GM23338 (cell line): ENCODE measurements around the gene PDCD1. TPM values are rescaled to one million over a fixed set of nuclear protein-coding genes. Genes with fewer than 3 reads are reported as not detected.

Experiments used
- ATAC-seq: fragments of 200-7000 bp; cut with Tn5 transposase; 3 replicates; pipeline ENCODE4 v1.9.1; 2020
- DNase-seq: peaks from one replicate; pipeline ENCODE4 v3.0.0-alpha.2; 2015; ENCODE audit warnings: low spot score
- H2AFZ ChIP-seq: fragments of 200-600 bp; sonication (generic); 2 replicates; pipeline ENCODE4 v1.8.0; 2016; ENCODE audit warnings: antibody characterized with exemption, mild to moderate bottlenecking, moderate library complexity
- H3F3A ChIP-seq: fragments of 200-600 bp; sonication (generic); replicated peaks from 2 replicates; pipeline ENCODE4 v1.8.0; 2017; ENCODE audit warnings: antibody characterized with exemption, mixed run types, low read depth
- H3K27ac ChIP-seq: fragments of 200-600 bp; sonication (generic); 2 replicates; pipeline ENCODE4 v1.6.1; 2016; ENCODE audit warnings: low read depth
- H3K27me3 ChIP-seq: fragments of 200-600 bp; sonication (generic); 2 replicates; pipeline ENCODE4 v1.8.0; 2016; ENCODE audit warnings: mild to moderate bottlenecking, mixed run types, moderate library complexity; ENCODE audit not compliant: insufficient read depth
- H3K36me3 ChIP-seq: fragments of 200-600 bp; sonication (generic); 2 replicates; pipeline ENCODE4 v1.8.0; 2016; ENCODE audit warnings: mild to moderate bottlenecking; ENCODE audit not compliant: insufficient read depth
- H3K4me1 ChIP-seq: fragments of 200-600 bp; sonication (generic); 2 replicates; pipeline ENCODE4 v1.8.0; 2016; ENCODE audit warnings: mild to moderate bottlenecking, moderate library complexity; ENCODE audit not compliant: insufficient read depth
- H3K4me2 ChIP-seq: fragments of 200-600 bp; sonication (generic); 2 replicates; pipeline ENCODE4 v1.7.1; 2017; ENCODE audit warnings: mixed run types
- H3K4me3 ChIP-seq: fragments of 200-600 bp; sonication (generic); 2 replicates; pipeline ENCODE4 v1.6.1; 2016; ENCODE audit warnings: mixed run types
- H3K79me2 ChIP-seq: fragments of 200-600 bp; sonication (generic); replicated peaks from 2 replicates; pipeline ENCODE4 v1.8.0; 2017; ENCODE audit warnings: mild to moderate bottlenecking; ENCODE audit not compliant: insufficient read depth
- H3K9me2 ChIP-seq: fragments of 200-600 bp; sonication (generic); 2 replicates; pipeline ENCODE4 v1.8.0; 2017; ENCODE audit not compliant: insufficient read depth
- H4K20me1 ChIP-seq: fragments of 200-600 bp; sonication (generic); replicated peaks from 2 replicates; pipeline ENCODE4 v1.8.0; 2017; ENCODE audit warnings: mild to moderate bottlenecking; ENCODE audit not compliant: insufficient read depth
- H3K27ac Mint-ChIP-seq: 2 replicates; pipeline ENCODE4 v1.8.0; 2020; ENCODE audit warnings: inconsistent platforms, mild to moderate bottlenecking, moderate library complexity, mixed read lengths
- H3K27me3 Mint-ChIP-seq: 3 replicates; pipeline ENCODE4 v1.8.0; 2022; ENCODE audit warnings: low read depth, mild to moderate bottlenecking, moderate library complexity, mixed read lengths, inconsistent platforms; ENCODE audit not compliant: insufficient read depth, poor library complexity
- H3K36me3 Mint-ChIP-seq: 3 replicates; pipeline ENCODE4 v1.8.0; 2021; ENCODE audit warnings: low read depth, mild to moderate bottlenecking, inconsistent platforms, moderate library complexity, mixed read lengths
- H3K4me1 Mint-ChIP-seq: 3 replicates; pipeline ENCODE4 v1.8.0; 2020; ENCODE audit warnings: mild to moderate bottlenecking, inconsistent platforms, mixed read lengths
- H3K4me3 Mint-ChIP-seq: 3 replicates; pipeline ENCODE4 v1.8.0; 2021; ENCODE audit warnings: moderate library complexity, mild to moderate bottlenecking, inconsistent platforms, mixed read lengths
- H3K9me3 Mint-ChIP-seq: 3 replicates; pipeline ENCODE4 v1.8.0; 2020; ENCODE audit warnings: moderate library complexity, mild to moderate bottlenecking, inconsistent platforms, mixed read lengths
- CREB1 ChIP-seq: fragments of 250-450 bp; sonication (Bioruptor Pico); IDR thresholded peaks from 2 replicates; pipeline ENCODE4 v1.5.0; 2020; ENCODE audit warnings: low read depth, mild to moderate bottlenecking, moderate library complexity
- EZH2 ChIP-seq: fragments of 200-600 bp; sonication (generic); IDR thresholded peaks from one replicate; pipeline ENCODE4 v1.8.0; 2017; ENCODE audit warnings: antibody characterized with exemption, mild to moderate bottlenecking, low read depth; ENCODE audit not compliant: unreplicated experiment
- EZH2phosphoT487 ChIP-seq: fragments of 200-600 bp; sonication (generic); IDR thresholded peaks from one replicate; pipeline ENCODE4 v1.8.1; 2018; ENCODE audit warnings: antibody characterized with exemption; ENCODE audit not compliant: unreplicated experiment
- JUNB ChIP-seq: IDR thresholded peaks from one replicate; pipeline ENCODE4 v1.6.1; 2016; ENCODE audit warnings: antibody characterized with exemption; ENCODE audit not compliant: unreplicated experiment
- NANOG ChIP-seq: IDR thresholded peaks from 2 replicates; pipeline ENCODE4 v1.6.1; 2016; ENCODE audit warnings: antibody characterized with exemption, borderline replicate concordance
- STAT1 ChIP-seq: IDR thresholded peaks from one replicate; pipeline ENCODE4 v1.6.1; 2016; ENCODE audit warnings: antibody characterized with exemption; ENCODE audit not compliant: unreplicated experiment
- ZNF114 ChIP-seq: fragments of 250-450 bp; sonication (Bioruptor Pico); IDR thresholded peaks from 2 replicates; pipeline ENCODE4 v1.5.0; 2020; ENCODE audit warnings: mild to moderate bottlenecking, moderate library complexity
- polyA plus RNA-seq: library from polyadenylated mRNA; unstranded; fragments of >200 nt; fragmentation: Nextera tagmentation; extraction: Ambion mirVana; gene quantifications from 2 replicates; pipeline ENCODE4 v1.2.1, GENCODE V29; 2016
- total RNA-seq: library from RNA; depleted of rRNA; stranded (reverse); fragments of >200 nt; shearing (Covaris generic); gene quantifications from 2 replicates; pipeline ENCODE4 v1.2.3, GENCODE V29; 2014
- TF ChIP-seq, protein P1 (sequence below), 2 experiments: fragments of 200-600 bp in 1 of 2; sonication (generic) in 1 of 2; conservative IDR thresholded peaks; 2 replicates each; pipeline versions ENCODE4 v1.5.1 to v1.6.1; 2016 to 2017; ENCODE audit warnings: antibody characterized with exemption in 2 of 2, low read depth in 2 of 2, mild to moderate bottlenecking in 2 of 2, moderate library complexity in 1 of 2
- TF ChIP-seq, protein P2 (sequence below): IDR thresholded peaks from one replicate; pipeline ENCODE4 v1.6.1; 2018; ENCODE audit warnings: antibody characterized with exemption; ENCODE audit not compliant: unreplicated experiment
- TF ChIP-seq, protein P3 (sequence below): fragments of 250-450 bp; sonication (Bioruptor Pico); IDR thresholded peaks from 2 replicates; pipeline ENCODE4 v1.5.0; 2020; ENCODE audit warnings: mild to moderate bottlenecking, moderate library complexity

The PDCD1 gene
- total and polyA plus RNA-seq, 2 experiments from 2014 or later, result 0.34 to 0.38 TPM

DNA sequence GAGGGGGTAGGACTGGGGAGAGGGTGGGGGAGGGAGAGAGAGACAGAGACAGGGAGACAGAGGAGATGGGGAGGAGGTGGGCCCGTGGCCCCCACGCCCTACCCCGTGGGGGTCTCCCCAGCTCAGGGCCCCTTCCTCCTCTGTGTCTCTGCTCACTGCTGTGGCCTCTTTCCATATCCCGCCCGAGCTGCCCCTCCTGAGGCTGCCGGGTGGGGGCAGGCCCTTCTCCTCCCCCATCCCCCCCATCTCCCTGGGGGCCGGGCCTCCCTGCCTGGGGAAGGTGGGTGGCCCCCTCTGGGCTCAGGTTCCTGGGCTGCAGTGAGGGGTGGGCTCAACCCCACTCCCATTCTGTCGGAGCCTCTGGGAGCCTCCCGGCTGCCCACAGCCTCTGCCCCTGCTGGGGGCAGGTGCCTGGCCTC is 332 bp upstream of the PDCD1 start (continued):
- TF ChIP-seq, protein P1, sequence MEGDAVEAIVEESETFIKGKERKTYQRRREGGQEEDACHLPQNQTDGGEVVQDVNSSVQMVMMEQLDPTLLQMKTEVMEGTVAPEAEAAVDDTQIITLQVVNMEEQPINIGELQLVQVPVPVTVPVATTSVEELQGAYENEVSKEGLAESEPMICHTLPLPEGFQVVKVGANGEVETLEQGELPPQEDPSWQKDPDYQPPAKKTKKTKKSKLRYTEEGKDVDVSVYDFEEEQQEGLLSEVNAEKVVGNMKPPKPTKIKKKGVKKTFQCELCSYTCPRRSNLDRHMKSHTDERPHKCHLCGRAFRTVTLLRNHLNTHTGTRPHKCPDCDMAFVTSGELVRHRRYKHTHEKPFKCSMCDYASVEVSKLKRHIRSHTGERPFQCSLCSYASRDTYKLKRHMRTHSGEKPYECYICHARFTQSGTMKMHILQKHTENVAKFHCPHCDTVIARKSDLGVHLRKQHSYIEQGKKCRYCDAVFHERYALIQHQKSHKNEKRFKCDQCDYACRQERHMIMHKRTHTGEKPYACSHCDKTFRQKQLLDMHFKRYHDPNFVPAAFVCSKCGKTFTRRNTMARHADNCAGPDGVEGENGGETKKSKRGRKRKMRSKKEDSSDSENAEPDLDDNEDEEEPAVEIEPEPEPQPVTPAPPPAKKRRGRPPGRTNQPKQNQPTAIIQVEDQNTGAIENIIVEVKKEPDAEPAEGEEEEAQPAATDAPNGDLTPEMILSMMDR (conservative IDR thresholded peaks at IDR 0.05; ENCODE audit: low read depth in 2 of 2), result no peak
- TF ChIP-seq, protein P2, sequence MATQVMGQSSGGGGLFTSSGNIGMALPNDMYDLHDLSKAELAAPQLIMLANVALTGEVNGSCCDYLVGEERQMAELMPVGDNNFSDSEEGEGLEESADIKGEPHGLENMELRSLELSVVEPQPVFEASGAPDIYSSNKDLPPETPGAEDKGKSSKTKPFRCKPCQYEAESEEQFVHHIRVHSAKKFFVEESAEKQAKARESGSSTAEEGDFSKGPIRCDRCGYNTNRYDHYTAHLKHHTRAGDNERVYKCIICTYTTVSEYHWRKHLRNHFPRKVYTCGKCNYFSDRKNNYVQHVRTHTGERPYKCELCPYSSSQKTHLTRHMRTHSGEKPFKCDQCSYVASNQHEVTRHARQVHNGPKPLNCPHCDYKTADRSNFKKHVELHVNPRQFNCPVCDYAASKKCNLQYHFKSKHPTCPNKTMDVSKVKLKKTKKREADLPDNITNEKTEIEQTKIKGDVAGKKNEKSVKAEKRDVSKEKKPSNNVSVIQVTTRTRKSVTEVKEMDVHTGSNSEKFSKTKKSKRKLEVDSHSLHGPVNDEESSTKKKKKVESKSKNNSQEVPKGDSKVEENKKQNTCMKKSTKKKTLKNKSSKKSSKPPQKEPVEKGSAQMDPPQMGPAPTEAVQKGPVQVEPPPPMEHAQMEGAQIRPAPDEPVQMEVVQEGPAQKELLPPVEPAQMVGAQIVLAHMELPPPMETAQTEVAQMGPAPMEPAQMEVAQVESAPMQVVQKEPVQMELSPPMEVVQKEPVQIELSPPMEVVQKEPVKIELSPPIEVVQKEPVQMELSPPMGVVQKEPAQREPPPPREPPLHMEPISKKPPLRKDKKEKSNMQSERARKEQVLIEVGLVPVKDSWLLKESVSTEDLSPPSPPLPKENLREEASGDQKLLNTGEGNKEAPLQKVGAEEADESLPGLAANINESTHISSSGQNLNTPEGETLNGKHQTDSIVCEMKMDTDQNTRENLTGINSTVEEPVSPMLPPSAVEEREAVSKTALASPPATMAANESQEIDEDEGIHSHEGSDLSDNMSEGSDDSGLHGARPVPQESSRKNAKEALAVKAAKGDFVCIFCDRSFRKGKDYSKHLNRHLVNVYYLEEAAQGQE, result no peak

DNA sequence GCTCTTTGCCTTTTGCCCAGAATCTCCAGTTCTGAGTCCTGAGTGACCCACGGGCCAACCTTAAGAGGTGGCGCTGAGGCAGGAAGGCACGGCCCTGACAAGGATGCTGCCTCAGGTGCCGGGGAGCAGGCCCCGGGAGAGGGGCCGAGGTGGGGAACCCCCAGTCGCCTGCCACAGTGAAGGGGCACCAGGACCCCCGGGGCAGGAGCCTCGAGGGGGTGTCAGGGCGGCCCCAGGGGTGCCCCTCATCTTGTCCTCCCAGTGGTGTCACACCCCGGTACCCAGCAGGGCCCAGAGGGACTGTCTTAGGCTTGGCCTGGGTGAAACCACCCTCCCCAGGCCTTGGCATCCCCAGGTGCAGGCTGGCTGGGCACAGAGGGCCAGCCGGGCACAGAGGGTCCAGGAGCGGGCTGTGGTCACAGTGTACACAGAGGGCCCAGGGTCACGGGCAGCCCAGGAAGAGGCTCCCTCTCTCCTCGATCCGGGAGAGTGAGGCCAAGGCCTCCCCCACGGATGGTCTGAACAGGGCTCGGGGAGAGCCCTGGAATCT is 1.0 kb downstream of the PDCD1 start:
- ATAC-seq (no peak), DNase-seq (no peak)
- no peak overlapping the region for H3K4me2 ChIP-seq
- no peaks in the 10 kb centered on the region; the same call in 2 of the 3 replicates for H3K36me3 Mint-ChIP-seq
- no peaks in the 10 kb centered on the region for H3K9me2 ChIP-seq
- no peak overlapping the region for H3K27ac ChIP-seq
- peaks cover 8% of the 10 kb centered on the region for H3K27me3 Mint-ChIP-seq
- H3K4me1 Mint-ChIP-seq, result peaks cover 6% of the 10 kb centered on the region
- H3F3A ChIP-seq, result 0 out of 2 replicates have a peak, but pooled peaks cover 4% of the 10 kb centered on the region
- no peaks in the 10 kb centered on the region; the same call in 2 of the 3 replicates for H3K9me3 Mint-ChIP-seq
- H4K20me1 ChIP-seq, result no peaks in the 10 kb centered on the region
- no peaks in the 10 kb centered on the region for H3K27me3 ChIP-seq
- no peaks in the 10 kb centered on the region for H3K36me3 ChIP-seq
- H3K27ac Mint-ChIP-seq, result no peak overlapping the region
- peaks cover 7% of the 10 kb centered on the region; the same call in 1 of the 2 replicates for H3K4me1 ChIP-seq
- no peak overlapping the region for H3K4me3 ChIP-seq
- H3K79me2 ChIP-seq, result no peaks in the 10 kb centered on the region
- H2AFZ ChIP-seq, result no peak overlapping the region
- H3K4me3 Mint-ChIP-seq, result no peak overlapping the region
- TF ChIP-seq, protein P3, sequence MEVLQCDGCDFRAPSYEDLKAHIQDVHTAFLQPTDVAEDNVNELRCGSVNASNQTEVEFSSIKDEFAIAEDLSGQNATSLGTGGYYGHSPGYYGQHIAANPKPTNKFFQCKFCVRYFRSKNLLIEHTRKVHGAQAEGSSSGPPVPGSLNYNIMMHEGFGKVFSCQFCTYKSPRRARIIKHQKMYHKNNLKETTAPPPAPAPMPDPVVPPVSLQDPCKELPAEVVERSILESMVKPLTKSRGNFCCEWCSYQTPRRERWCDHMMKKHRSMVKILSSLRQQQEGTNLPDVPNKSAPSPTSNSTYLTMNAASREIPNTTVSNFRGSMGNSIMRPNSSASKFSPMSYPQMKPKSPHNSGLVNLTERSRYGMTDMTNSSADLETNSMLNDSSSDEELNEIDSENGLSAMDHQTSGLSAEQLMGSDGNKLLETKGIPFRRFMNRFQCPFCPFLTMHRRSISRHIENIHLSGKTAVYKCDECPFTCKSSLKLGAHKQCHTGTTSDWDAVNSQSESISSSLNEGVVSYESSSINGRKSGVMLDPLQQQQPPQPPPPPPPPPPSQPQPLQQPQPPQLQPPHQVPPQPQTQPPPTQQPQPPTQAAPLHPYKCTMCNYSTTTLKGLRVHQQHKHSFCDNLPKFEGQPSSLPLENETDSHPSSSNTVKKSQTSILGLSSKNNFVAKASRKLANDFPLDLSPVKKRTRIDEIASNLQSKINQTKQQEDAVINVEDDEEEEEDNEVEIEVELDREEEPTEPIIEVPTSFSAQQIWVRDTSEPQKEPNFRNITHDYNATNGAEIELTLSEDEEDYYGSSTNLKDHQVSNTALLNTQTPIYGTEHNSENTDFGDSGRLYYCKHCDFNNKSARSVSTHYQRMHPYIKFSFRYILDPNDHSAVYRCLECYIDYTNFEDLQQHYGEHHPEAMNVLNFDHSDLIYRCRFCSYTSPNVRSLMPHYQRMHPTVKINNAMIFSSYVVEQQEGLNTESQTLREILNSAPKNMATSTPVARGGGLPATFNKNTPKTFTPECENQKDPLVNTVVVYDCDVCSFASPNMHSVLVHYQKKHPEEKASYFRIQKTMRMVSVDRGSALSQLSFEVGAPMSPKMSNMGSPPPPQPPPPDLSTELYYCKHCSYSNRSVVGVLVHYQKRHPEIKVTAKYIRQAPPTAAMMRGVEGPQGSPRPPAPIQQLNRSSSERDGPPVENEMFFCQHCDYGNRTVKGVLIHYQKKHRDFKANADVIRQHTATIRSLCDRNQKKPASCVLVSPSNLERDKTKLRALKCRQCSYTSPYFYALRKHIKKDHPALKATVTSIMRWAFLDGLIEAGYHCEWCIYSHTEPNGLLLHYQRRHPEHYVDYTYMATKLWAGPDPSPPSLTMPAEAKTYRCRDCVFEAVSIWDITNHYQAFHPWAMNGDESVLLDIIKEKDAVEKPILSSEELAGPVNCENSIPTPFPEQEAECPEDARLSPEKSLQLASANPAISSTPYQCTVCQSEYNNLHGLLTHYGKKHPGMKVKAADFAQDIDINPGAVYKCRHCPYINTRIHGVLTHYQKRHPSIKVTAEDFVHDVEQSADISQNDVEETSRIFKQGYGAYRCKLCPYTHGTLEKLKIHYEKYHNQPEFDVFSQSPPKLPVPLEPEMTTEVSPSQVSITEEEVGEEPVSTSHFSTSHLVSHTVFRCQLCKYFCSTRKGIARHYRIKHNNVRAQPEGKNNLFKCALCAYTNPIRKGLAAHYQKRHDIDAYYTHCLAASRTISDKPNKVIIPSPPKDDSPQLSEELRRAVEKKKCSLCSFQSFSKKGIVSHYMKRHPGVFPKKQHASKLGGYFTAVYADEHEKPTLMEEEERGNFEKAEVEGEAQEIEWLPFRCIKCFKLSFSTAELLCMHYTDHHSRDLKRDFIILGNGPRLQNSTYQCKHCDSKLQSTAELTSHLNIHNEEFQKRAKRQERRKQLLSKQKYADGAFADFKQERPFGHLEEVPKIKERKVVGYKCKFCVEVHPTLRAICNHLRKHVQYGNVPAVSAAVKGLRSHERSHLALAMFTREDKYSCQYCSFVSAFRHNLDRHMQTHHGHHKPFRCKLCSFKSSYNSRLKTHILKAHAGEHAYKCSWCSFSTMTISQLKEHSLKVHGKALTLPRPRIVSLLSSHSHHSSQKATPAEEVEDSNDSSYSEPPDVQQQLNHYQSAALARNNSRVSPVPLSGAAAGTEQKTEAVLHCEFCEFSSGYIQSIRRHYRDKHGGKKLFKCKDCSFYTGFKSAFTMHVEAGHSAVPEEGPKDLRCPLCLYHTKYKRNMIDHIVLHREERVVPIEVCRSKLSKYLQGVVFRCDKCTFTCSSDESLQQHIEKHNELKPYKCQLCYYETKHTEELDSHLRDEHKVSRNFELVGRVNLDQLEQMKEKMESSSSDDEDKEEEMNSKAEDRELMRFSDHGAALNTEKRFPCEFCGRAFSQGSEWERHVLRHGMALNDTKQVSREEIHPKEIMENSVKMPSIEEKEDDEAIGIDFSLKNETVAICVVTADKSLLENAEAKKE, result no peak
- TF ChIP-seq STAT1 (no peak), NANOG (no peak), CREB1 (CRISPR knock-in tag) (no peak), EZH2 (no peak), JUNB (no peak), EZH2phosphoT487 (no peak), ZNF114 (CRISPR knock-in tag) (no peak)
